ENCODE results near the gene SFTPD.

GRCh38 chr10:79923669-79924068 lies 25.2 kb downstream of the SFTPD start:
- no peak for TF ChIP-seq CTCF (IDR thresholded peaks at IDR 0.05)
- TF ChIP-seq POLR2A (IDR thresholded peaks at IDR 0.05), result no peak
- TF ChIP-seq POLR2AphosphoS5 (IDR thresholded peaks at IDR 0.05), result no peak
